GM19328 (cell line): Measurements from ENCODE around the gene CHST11.

Experiments used
- ATAC-seq: cut with Tn5 transposase; IDR thresholded peaks from one replicate; pipeline ENCODE4 v1.9.1; 2021; ENCODE audit warnings: mild to moderate bottlenecking, moderate library complexity; ENCODE audit not compliant: unreplicated experiment

CHST11 gene

DNA sequence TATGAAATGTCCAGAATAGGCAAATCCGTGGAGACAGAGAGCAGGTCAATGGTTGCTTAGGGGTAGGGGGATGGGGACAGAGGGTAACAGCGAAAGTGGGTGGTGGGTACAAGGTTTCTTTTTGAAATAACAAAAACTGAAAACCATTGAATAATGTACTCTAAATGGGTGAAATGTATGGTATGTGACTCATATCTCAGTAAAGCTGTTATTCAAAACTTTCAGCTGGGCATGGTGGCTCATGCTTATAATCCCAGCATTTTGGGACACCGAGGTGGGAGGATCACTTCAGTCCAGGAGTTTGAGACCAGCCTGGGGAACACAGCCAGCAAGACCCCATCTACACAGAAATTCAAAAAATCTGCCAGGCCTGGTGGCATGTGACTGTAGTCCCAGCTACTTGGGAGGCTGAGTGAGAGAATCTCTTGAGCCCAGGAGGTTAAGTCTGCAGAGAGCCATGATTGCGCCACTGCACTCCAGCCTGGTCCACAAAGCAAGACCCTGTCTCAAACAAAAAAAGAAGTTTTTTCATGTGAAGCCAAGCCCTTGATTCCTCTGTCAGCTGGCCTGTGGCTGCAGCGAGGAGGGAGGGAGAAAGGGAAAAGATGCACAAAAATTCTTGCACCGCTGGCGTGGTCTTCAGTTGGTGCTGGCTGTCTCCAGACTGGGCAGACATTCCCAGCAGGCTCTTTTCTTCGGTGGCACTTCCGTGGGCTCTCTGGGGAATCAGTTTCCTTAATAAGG, 253.1 kb downstream of the CHST11 start:
- no peak for ATAC-seq

DNA sequence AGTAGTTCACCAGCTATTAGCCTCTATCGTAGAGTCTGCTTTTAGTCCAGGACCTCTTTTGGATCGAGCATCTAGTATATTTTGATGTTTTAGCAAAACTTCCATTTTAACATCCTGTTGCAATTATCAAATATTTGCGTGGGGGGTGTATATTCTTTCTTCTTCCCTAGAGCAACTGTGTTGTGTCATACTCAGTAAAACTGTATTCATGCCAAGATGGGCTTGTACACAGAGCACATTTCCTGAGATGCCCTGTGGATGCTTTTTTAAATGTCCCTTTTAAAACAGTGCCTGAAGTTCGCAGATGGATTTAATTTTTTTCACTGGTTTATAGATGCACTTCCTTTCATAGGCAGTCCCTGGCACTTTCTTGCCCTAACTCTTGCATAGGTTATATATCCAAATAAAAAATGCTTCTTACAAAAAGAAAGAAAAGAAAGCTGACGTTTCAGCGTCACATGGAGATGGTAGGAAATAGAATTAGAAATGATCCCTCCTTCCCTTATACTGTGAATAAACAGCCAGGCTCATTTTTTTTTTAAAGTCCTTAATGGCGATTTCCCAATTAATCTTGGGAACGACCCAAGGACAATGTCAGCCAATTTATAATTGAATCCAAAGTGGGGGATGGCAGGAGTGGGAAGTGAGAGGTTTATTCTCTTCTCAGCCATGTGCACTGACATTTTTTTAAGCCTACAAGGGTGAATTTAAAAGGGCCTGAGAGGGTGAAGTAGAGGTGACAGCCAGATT, 254.4 kb downstream of the CHST11 start:
- no peak for ATAC-seq

DNA sequence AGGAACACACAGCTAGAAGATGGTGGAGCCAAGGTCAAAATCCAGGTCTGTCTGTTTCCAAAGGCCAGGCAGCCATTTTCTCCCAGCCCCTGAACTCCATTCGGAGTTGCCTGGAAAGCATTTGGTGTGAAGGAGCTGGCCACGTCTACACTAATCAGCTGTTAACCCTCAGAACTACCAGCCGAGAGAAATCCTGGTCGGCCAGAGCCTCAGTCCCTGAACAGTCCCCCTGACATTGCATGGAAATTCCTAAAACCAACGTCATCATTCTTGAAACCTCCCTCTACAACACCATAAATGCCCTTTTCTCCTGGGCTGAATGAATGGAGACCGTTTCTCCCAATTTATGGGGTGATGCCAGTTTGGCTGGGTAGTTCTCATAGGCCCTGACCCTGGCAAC, 255.7 kb downstream of the CHST11 start:
- no peak for ATAC-seq

DNA sequence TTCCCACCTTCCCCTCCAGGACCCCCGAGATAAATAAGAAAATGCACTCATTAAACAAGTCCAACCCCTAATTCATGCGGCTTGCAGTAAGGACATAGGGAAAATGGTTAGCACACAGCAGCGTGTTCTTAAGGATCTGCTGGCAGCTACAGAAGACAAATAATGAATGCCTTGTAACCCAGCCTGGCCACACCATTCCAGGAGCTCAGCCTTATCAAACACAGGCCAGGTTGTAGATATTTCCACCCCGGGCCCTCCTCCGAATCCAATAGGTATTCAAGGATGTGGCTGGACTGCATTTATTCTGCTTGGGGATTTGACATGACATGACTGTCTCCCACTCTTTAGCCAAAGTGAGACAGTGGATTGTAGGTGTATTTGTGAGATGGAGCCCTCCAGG, 256.2 kb downstream of the CHST11 start:
- no peak for ATAC-seq

DNA sequence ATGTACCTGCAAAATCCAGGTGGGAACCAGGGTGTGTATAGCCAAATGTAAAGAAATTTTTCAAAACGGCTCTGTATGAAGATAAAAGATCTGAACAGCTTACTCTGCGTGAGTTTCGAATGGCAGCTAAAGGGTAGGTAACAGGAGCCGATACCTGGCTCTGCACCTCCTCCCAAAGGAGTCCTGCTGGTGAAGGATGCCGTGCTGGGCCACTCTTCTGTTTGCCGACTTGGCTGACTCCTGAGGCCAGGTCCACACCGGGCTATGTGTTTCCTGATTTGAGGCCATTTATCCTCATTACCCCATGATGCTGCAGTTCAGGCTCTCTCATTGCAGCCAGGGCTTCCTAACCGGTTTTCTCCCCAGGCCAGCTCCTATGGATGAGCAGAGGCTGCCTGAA, 256.7 kb downstream of the CHST11 start:
- ATAC-seq, result no peak

DNA sequence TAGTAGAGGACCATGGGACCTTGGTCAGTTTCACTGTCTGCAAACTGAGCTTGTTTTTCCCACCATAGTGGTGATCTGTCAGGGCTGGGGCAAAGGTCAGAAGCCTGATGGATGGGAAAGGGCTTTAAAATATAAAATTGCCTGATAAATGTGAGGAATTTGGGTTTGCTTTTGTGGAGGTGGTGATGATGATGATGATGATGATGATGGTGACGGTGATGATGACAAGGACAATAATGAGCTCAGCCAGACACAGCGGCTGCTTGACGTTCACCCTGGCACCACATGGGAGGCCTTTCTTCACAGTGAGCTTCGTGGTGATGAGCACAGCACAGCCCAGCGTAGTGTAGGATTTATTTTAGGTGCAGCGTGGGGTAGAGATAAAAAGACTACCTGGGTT, 257.6 kb downstream of the CHST11 start:
- ATAC-seq, result no peak

DNA sequence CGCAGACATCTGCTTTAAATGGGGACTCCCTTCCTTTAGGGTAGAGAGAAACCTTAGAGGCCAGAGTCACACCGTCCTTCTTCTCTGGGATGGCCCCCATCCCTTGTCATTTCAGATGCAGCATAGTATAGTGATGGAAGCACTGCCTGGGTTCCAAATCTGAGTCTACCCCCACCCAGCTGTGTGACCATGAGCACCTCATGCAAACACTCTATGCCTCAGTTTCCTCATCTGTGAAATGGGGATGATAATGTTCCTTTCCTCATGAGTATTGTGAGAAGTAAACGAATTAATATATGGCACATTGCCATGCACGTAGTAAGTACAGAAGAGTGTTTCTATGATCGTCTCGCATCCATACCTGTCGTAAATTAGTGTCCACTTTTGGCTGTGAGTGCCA, 259.4 kb downstream of the CHST11 start:
- no peak for ATAC-seq

DNA sequence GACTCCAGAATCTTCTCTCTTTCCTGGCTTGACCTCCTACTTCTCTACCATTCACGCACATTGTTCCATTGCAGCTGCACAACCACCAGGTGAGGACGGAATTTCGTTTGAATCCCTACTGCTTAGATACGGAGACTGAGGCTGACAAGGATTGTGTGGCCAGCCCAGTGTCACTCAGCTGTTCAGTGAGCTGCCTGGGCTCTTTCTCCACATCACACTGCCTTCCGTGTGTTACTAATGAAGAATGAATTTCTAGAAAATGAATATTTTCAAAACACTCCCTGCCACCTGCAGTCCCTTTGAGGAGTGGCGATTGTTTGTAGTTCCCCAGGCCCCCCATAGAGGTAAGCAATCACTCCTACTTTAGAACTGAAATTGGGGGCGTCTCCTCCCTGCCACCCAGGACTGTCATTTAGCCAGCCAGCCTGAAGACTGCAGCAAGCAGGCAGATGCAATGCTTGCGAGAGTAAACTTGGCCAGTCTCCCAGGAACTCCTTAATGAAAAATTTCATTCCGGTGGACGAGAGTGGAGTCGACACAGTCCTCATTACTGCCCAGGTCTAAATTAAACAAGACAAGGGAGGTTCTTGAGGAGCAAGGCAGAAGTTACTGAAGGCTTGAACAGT, 261.7 kb downstream of the CHST11 start:
- ATAC-seq, result no peak

DNA sequence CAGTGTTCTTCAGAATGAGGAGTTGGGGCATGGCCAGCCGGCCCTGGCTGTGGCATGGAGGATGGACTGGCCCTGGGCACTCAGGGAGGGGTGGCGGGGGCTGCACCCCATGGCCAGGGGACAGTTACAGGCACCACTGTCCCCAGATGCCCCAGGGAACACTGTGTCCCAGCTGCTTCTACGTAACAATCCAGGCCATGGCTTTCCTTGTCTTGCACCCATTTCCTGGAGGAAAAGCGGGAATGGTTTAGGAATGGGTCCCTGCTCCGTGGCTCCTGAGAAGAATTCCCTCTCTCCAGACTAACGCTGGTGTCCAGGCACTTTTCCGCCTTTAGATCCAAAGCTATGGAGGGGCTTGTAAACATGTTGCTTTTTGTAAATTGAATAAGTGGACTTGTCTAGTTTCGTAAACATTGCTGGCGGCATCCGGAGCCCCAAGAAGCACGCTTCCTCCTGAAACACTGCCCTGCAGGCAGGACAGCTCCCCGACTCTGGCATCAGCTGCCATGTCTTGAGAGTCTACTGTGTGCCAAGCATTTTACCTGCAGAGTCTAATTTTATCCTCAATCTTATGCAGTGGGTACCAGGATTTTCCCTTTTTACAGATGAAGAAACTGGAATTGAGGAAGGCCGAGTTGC, 263.1 kb downstream of the CHST11 start:
- no peak for ATAC-seq

DNA sequence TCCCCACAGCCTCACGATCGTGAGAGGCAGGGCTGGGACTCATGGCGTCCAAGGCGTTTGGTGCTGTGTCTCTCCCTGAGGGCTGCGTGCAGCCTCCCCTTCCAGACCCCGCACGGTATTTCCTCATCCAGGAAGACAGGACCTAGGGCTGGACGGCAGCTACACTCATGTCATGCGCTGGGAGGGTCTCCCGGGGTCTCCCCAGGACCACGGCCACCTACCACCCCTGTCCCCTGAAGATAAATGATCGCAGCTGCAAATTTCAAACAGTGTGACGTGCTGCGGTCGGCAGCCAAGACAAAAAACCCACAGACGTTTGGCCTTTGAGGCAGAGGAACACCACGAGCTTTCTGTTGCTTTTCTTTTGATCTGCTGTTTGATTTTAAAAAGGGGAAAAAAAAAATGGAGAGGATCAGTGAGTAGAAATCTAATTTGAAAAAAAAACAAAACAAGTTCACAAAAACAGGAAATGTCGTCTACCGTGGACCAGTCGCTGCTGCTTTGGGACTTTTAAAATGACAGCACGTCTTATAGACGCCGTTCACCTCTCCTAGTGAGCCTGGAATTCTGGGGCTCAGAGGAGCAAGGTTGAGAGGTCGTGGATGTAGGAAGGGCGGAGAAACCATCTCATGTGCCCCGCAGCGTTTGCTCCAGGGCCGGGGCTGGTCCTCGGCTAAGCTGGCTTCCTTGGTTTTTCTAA, 263.7 kb downstream of the CHST11 start:
- ATAC-seq, result no peak

DNA sequence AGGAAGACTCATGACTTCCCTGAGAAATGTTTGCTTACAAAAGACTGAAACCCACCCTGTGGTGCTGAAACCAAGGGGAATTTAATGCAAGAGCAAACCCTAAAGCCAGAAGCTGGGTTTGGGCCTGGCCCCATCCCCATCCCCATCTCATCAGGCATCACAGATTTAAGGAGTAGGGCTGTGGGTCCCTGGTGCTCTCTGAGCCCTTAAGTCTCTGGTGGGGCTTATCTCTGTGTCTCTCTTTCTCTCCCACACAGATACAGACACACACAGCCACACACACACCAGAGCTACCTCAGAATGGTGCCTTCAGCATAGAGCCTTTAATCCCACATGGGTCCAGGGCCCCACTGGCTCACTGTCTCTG, 264.3 kb downstream of the CHST11 start:
- no peak for ATAC-seq

DNA sequence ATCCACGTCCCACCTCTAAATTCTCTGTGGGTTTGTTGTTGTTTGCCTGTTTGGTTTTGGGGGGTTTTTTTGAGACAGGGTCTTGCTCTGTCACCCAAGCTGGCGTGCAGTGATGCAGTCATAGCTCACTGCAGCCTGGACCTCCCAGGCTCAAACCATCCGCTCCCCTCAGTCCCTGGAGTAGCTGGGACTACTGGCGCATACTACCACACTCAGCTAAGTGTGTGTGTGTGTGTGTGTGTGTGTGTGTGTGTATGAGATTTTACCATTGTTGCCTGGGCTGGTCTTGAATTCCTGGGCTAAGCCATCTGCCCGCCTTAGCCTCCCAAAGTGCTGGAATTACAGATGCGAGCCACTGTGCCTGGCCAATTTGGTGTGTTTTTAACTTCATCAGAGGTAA, 265.2 kb downstream of the CHST11 start:
- no peak for ATAC-seq

DNA sequence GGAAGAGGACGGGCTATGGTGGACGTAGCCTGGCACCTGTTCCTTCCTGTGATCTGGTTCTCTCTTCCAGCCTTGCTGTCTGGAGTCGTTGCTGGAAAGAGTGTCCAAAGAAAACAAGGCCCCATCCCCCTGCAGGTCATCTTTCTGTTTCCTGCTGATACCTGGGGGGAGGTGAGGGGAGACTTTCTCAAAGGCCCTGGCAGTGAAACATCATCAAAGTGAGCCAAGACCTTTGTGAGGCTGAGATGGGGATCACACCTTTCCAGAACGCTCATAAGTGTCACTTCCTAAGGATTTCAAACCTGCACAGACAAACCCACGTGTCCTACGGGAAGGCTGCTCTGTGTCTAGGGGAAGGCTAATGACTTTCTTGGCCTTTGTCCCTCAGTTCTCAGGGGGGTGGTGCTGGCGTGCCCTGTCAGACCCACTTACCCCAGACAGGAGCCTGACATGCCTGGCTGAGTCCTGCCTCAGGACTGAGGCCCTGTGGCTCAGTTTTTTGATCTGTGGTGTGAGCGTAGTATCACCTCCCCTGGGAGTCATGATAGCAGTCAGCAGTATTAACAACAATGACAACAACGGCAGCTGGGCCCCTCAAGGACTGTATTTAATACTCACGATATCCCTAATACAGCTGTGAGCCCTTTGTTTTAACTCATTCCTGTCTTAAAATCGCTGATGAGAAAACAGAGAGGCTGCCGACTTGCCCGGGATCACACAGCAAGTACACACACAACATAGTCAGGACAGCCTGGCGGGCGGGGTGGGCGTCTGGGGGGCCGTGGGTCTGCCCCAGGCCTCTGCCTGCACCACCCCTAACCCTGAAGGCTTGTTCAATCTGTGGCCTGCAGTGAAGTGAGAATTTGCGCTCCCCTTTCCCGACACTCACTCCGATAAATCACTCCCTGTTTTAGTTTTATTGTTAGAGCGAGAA, 266.1 kb downstream of the CHST11 start:
- ATAC-seq, result no peak

DNA sequence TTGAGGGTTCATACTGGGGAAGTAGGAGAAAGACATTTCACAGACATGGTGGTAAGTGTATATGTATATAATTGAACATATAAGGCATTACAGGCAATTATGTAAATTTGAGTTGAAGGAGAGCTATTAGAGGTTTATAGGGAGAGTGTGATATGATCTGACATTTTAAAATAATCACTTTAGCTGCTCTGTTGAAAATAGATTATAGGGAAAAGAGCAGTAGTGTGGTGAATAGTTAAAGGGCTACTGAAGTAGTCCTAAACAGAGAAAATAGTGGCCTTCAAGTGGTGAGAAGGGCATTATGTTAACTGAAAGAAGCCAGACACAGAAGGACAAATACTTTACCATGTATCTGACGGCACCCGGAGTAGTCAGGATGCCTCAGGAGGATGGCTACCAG, 267.1 kb downstream of the CHST11 start:
- ATAC-seq, result no peak

DNA sequence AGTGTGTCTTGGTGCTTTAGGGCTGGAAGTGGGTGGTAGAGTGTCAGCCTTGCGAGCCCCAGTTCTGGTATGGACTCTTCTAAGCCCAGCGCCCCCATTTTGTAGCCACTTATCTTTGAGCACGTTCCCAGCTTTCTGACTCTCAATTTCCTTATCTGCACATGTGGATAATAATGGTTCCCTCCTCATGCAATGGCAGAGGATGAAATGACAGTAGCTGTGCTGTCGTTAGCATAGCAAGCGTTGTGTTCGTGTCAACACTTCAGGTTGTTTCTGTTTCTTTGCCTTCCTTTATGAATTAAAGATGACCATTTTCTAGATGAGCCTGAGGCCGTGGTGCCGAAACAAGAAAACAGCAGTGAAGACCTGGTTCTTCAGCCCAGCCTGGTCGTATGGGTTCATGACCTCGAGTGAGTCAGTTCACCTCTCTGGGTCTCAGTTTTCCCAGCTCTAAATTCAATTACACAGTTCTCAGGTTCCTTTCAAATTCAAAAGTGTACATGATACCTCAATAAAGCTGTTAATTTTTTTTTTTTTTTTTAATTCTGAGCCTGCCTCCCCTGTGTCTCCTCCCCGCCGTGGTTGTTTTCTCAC, 268.3 kb downstream of the CHST11 start:
- no peak for ATAC-seq

DNA sequence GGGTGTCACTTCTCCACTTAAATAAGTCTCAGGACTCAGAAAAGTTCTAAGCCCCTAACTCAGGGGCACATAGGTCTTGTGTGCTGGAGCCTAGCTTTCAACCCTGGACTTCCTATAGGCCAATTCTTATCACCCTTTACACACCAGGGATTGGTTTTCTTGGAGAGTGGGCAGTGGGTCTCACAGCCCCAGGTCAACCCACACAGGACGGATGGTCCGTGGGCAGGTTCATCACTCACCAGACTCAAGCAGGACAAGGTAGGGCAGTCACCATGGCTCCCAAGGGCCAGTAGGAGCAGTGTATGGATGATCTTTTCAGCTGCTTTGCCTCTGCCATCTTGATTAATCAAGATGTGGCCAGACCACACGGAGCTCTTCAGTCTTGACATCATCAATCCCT, 268.9 kb downstream of the CHST11 start:
- ATAC-seq, result no peak

DNA sequence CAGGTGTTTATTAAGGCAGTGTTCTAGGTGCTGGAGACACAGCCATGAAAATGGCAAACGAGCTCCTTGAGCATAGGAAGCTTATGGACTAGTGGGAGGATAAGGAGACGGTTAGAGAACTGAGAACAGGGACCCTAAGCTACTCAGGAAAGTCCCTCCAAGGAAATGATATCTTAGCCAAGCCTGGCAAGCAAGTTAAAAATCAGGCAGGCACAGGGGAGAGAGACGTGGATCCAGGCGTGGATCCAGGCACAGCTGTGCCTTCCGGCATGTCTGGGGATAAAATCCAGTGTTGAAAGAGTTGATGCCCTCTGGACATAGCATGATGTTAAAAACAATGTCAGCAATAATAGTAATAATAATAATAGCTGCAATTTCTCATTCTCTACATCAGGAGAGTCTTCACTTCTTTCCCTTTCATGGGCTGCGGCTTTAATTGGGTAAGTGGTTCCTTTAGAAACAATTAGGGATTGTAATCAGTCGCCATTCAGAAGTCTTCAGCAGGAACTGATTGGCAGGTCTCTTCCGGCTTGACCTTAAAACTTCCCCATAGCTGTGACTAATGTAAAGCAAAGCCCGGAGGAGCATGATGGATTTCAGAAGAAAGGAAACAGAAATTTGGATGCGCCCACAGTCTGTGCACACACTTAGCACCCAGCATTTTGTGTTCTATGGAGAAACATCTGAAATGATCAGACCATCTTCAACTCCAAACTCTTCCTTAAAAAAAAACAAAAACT, 271.1 kb downstream of the CHST11 start:
- no peak for ATAC-seq

DNA sequence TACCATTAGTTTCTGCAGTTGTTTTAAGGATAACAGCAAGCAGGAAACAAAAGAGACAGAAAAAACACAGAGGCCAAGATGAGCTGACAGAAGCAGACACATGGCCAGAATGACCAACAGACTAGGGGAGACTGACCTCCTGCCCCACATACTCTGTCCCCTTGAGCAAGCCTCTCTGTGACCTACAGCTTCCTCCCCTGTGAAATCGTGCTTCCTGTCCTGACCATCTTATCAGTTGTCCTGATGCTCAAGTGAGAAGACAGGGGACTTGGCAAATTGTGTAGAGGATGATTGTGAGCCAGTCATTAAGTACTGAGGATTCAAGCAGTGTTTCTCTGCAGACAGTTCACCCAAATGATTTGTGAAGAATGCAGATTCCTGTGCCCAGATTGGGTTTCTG, 272.3 kb downstream of the CHST11 start:
- ATAC-seq, result no peak
